ENCODE measurements around the gene RABGAP1.

Gene RABGAP1

GRCh38 chr9:122931226-122932121, 9.3 kb upstream of the RABGAP1 start, which contains the start of gene ZBTB26:
Gene ZBTB26, minus strand, starts transcription at chr9:122931512. Its CDS starts 11,578 bp downstream, at chr9:122919934.
- peak within 1 kb of the TSS; percentile 76 for H3K4me3 ChIP-seq (ENCODE audit: low read depth, low read length)
- no peak for TF ChIP-seq CTCF (IDR thresholded peaks at IDR 0.05; ENCODE audit: low read depth, low read length, missing control alignments)
- DNase-seq (ENCODE audit: low read depth), result peak; percentile 77

- H3K4me3 ChIP-seq (ENCODE audit: low read depth, low read length), result no peak overlapping the region
- no peak for TF ChIP-seq CTCF (IDR thresholded peaks at IDR 0.05; ENCODE audit: low read depth, low read length, missing control alignments)
- DNase-seq (ENCODE audit: low read depth), result no peak
These were observed 4.4 kb upstream of the RABGAP1 start for GRCh38 chr9:122936464-122936863.

- no peak overlapping the region for H3K4me3 ChIP-seq (ENCODE audit: low read depth, low read length)
- no peak for DNase-seq (ENCODE audit: low read depth)
- no peak for TF ChIP-seq CTCF (IDR thresholded peaks at IDR 0.05; ENCODE audit: low read depth, low read length, missing control alignments)
These were observed 3.9 kb upstream of the RABGAP1 start for GRCh38 chr9:122936883-122937282.

GRCh38 chr9:122939601-122940000, 1.2 kb upstream of the RABGAP1 start:
- no peak overlapping the region for H3K4me3 ChIP-seq (ENCODE audit: low read depth, low read length)
- no peak for DNase-seq (ENCODE audit: low read depth)
- TF ChIP-seq CTCF (IDR thresholded peaks at IDR 0.05; ENCODE audit: low read depth, low read length, missing control alignments), result no peak

- no peak for DNase-seq (ENCODE audit: low read depth)
- H3K4me3 ChIP-seq (ENCODE audit: low read depth, low read length), result peak overlapping the region; percentile 54
- no peak for TF ChIP-seq CTCF (IDR thresholded peaks at IDR 0.05; ENCODE audit: low read depth, low read length, missing control alignments)
These were observed 419 bp upstream of the RABGAP1 start for GRCh38 chr9:122940454-122940748.

GRCh38 chr9:122941582-122942234, 888 bp downstream of the RABGAP1 start:
- TF ChIP-seq CTCF (IDR thresholded peaks at IDR 0.05; ENCODE audit: low read depth, low read length, missing control alignments), result no peak
- DNase-seq (ENCODE audit: low read depth), result no peak
- peak overlapping the region; percentile 86 for H3K4me3 ChIP-seq (ENCODE audit: low read depth, low read length)

Data from GM12864 (cell line).